ENCODE data around the gene RAPGEF3.

RAPGEF3 gene

GRCh38 chr12:47758834-47759690, at the start of gene RAPGEF3:
Gene RAPGEF3 (minus strand): TSS chr12:47758880. CDS start chr12:47758556, 324 bp downstream.
- peak; percentile 60 for ATAC-seq (replicated peaks; ENCODE audit: extremely low read depth, poor library complexity, severe bottlenecking)
- H3K27ac Mint-ChIP-seq (ENCODE audit: low read depth): no peak within 1 kb of the TSS
- peak within 1 kb of the TSS; percentile 70 for H3K4me3 Mint-ChIP-seq
- no peaks in the 10 kb centered on the region for H3K9me3 Mint-ChIP-seq
- H3K4me1 Mint-ChIP-seq: peaks cover 19% of the 10 kb centered on the region
- DNase-seq (ENCODE audit: low spot score in 2 of 2): peak in 1 of 2 donors; percentile 24
- no peaks in the 10 kb centered on the region for H3K27me3 Mint-ChIP-seq
- H3K36me3 Mint-ChIP-seq (ENCODE audit: insufficient read depth): peaks cover 6% of the 10 kb centered on the region

GRCh38 chr12:47808050-47808449, 49.4 kb upstream of the RAPGEF3 start:
- no peaks in the 10 kb centered on the region for H3K27me3 Mint-ChIP-seq
- peaks cover 85% of the 10 kb centered on the region for H3K4me1 Mint-ChIP-seq
- DNase-seq (ENCODE audit: low spot score in 2 of 2): peak; percentile 37 to 56

GRCh38 chr12:47807338-47807737, 48.7 kb upstream of the RAPGEF3 start:
- Mint-ChIP-seq H3K4me1 (peaks cover 85% of the 10 kb centered on the region), H3K4me3 (peak overlapping the region; percentile 69), H3K27me3 (no peaks in the 10 kb centered on the region), H3K36me3 (ENCODE audit: insufficient read depth) (peaks cover 15% of the 10 kb centered on the region), H3K9me3 (no peaks in the 10 kb centered on the region), H3K27ac (ENCODE audit: low read depth) (peak overlapping the region; percentile 93)
- ATAC-seq (replicated peaks; ENCODE audit: extremely low read depth, poor library complexity, severe bottlenecking): no peak
- DNase-seq (ENCODE audit: low spot score in 2 of 2): no peak

More at GRCh38 chr12:47808050-47808449, 49.4 kb upstream of the RAPGEF3 start:
- ATAC-seq (replicated peaks; ENCODE audit: extremely low read depth, poor library complexity, severe bottlenecking): peak; percentile 55
- Mint-ChIP-seq H3K36me3 (ENCODE audit: insufficient read depth) (peaks cover 15% of the 10 kb centered on the region), H3K9me3 (no peaks in the 10 kb centered on the region), H3K27ac (ENCODE audit: low read depth) (peak overlapping the region; percentile 93), H3K4me3 (peak overlapping the region; percentile 69)

- H3K36me3 Mint-ChIP-seq (ENCODE audit: insufficient read depth): peaks cover 15% of the 10 kb centered on the region
- no peaks in the 10 kb centered on the region for H3K27me3 Mint-ChIP-seq
- ATAC-seq (replicated peaks; ENCODE audit: extremely low read depth, poor library complexity, severe bottlenecking) (no peak), DNase-seq (ENCODE audit: low spot score in 2 of 2) (no peak)
- no peaks in the 10 kb centered on the region for H3K9me3 Mint-ChIP-seq
- no peak overlapping the region for H3K4me3 Mint-ChIP-seq
- H3K27ac Mint-ChIP-seq (ENCODE audit: low read depth): peak overlapping the region; percentile 35
- peaks cover 85% of the 10 kb centered on the region for H3K4me1 Mint-ChIP-seq
Observed at GRCh38 chr12:47805417-47805816, 46.7 kb upstream of the RAPGEF3 start.

GRCh38 chr12:47804171-47804570, 45.5 kb upstream of the RAPGEF3 start:
- peaks cover 15% of the 10 kb centered on the region for H3K36me3 Mint-ChIP-seq (ENCODE audit: insufficient read depth)

GRCh38 chr12:47803191-47803875, 44.7 kb upstream of the RAPGEF3 start:
- peaks cover 12% of the 10 kb centered on the region for H3K36me3 Mint-ChIP-seq (ENCODE audit: insufficient read depth)
- peaks cover 76% of the 10 kb centered on the region for H3K4me1 Mint-ChIP-seq
- H3K27ac Mint-ChIP-seq (ENCODE audit: low read depth): peak overlapping the region; percentile 78
- no peaks in the 10 kb centered on the region for H3K27me3 Mint-ChIP-seq
- H3K9me3 Mint-ChIP-seq: no peaks in the 10 kb centered on the region
- ATAC-seq (replicated peaks; ENCODE audit: extremely low read depth, poor library complexity, severe bottlenecking) (no peak), DNase-seq (ENCODE audit: low spot score in 2 of 2) (no peak)
- no peak overlapping the region for H3K4me3 Mint-ChIP-seq

More at GRCh38 chr12:47804171-47804570, 45.5 kb upstream of the RAPGEF3 start:
- Mint-ChIP-seq H3K4me3 (no peak overlapping the region), H3K27me3 (no peaks in the 10 kb centered on the region), H3K4me1 (peaks cover 84% of the 10 kb centered on the region), H3K9me3 (no peaks in the 10 kb centered on the region), H3K27ac (ENCODE audit: low read depth) (no peak overlapping the region)
- DNase-seq (ENCODE audit: low spot score in 2 of 2): no peak
- no peak for ATAC-seq (replicated peaks; ENCODE audit: extremely low read depth, poor library complexity, severe bottlenecking)

GRCh38 chr12:47802312-47802711, 43.6 kb upstream of the RAPGEF3 start:
- Mint-ChIP-seq H3K27me3 (no peaks in the 10 kb centered on the region), H3K4me1 (peaks cover 72% of the 10 kb centered on the region), H3K27ac (ENCODE audit: low read depth) (peak overlapping the region; percentile 78), H3K9me3 (no peaks in the 10 kb centered on the region), H3K4me3 (peak overlapping the region; percentile 4), H3K36me3 (ENCODE audit: insufficient read depth) (peaks cover 14% of the 10 kb centered on the region)
- ATAC-seq (replicated peaks; ENCODE audit: extremely low read depth, poor library complexity, severe bottlenecking) (no peak), DNase-seq (ENCODE audit: low spot score in 2 of 2) (no peak)

DNA sequence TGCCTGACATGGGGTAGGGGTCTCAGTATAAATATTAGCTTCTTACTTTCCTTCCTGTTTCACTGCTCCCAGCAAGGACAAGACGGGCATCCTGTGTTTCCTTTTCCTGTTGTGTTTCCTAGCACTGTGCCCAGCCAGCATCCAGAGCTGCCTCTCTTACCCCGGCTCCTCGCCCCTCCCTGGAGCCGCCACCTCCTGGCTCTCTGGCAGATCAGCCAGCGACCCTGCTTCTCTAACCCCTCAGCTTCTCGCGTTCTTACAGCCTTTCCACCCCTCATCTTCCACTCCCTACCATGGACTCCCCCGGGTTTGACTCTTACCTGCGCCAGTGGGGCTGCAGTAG, 43.2 kb upstream of the RAPGEF3 start:
- H3K4me3 Mint-ChIP-seq: peak overlapping the region; percentile 4
- H3K27ac Mint-ChIP-seq (ENCODE audit: low read depth): peak overlapping the region; percentile 78
- H3K4me1 Mint-ChIP-seq: peaks cover 68% of the 10 kb centered on the region
- ATAC-seq (replicated peaks; ENCODE audit: extremely low read depth, poor library complexity, severe bottlenecking) (no peak), DNase-seq (ENCODE audit: low spot score in 2 of 2) (no peak)
- no peaks in the 10 kb centered on the region for H3K9me3 Mint-ChIP-seq
- no peaks in the 10 kb centered on the region for H3K27me3 Mint-ChIP-seq
- H3K36me3 Mint-ChIP-seq (ENCODE audit: insufficient read depth): peaks cover 14% of the 10 kb centered on the region

- Mint-ChIP-seq H3K9me3 (no peaks in the 10 kb centered on the region), H3K27me3 (no peaks in the 10 kb centered on the region), H3K36me3 (ENCODE audit: insufficient read depth) (peaks cover 12% of the 10 kb centered on the region), H3K27ac (ENCODE audit: low read depth) (peak overlapping the region; percentile 78), H3K4me3 (no peak overlapping the region), H3K4me1 (peaks cover 64% of the 10 kb centered on the region)
- DNase-seq (ENCODE audit: low spot score in 2 of 2) (no peak), ATAC-seq (replicated peaks; ENCODE audit: extremely low read depth, poor library complexity, severe bottlenecking) (no peak)
Observed at GRCh38 chr12:47801170-47801903, 42.7 kb upstream of the RAPGEF3 start.

GRCh38 chr12:47800582-47800981, 41.9 kb upstream of the RAPGEF3 start:
- DNase-seq (ENCODE audit: low spot score in 2 of 2) (no peak), ATAC-seq (replicated peaks; ENCODE audit: extremely low read depth, poor library complexity, severe bottlenecking) (no peak)
- Mint-ChIP-seq H3K4me3 (no peak overlapping the region), H3K4me1 (peaks cover 61% of the 10 kb centered on the region), H3K9me3 (no peaks in the 10 kb centered on the region), H3K36me3 (ENCODE audit: insufficient read depth) (peaks cover 13% of the 10 kb centered on the region), H3K27ac (ENCODE audit: low read depth) (no peak overlapping the region), H3K27me3 (no peaks in the 10 kb centered on the region)

- Mint-ChIP-seq H3K9me3 (no peaks in the 10 kb centered on the region), H3K36me3 (ENCODE audit: insufficient read depth) (peaks cover 8% of the 10 kb centered on the region), H3K27me3 (no peaks in the 10 kb centered on the region), H3K4me3 (no peak overlapping the region), H3K4me1 (peaks cover 50% of the 10 kb centered on the region), H3K27ac (ENCODE audit: low read depth) (peak overlapping the region; percentile 22)
- DNase-seq (ENCODE audit: low spot score in 2 of 2) (no peak), ATAC-seq (replicated peaks; ENCODE audit: extremely low read depth, poor library complexity, severe bottlenecking) (no peak)
Observed at GRCh38 chr12:47799357-47799955, 40.8 kb upstream of the RAPGEF3 start.

- peaks cover 18% of the 10 kb centered on the region for H3K36me3 Mint-ChIP-seq (ENCODE audit: insufficient read depth)
- no peaks in the 10 kb centered on the region for H3K9me3 Mint-ChIP-seq
- no peaks in the 10 kb centered on the region for H3K27me3 Mint-ChIP-seq
- H3K4me3 Mint-ChIP-seq: no peak overlapping the region
- no peak overlapping the region for H3K27ac Mint-ChIP-seq (ENCODE audit: low read depth)
- ATAC-seq (replicated peaks; ENCODE audit: extremely low read depth, poor library complexity, severe bottlenecking): no peak
- H3K4me1 Mint-ChIP-seq: peaks cover 42% of the 10 kb centered on the region
- DNase-seq (ENCODE audit: low spot score in 2 of 2): no peak
Observed at GRCh38 chr12:47798382-47798948, 39.8 kb upstream of the RAPGEF3 start.

All from central memory CD8-positive, alpha-beta T cell (primary cell).